GM12878 (cell line): Measurements from ENCODE around the gene PDSS2. TPM values are rescaled to one million over a fixed set of nuclear protein-coding genes. Genes with fewer than 3 reads are reported as not detected.

Experiments
- ATAC-seq: fragments of 200-7000 bp; cut with Tn5 transposase; 3 replicates; pipeline ENCODE4 v1.9.1; 2020; ENCODE audit warnings: mild to moderate bottlenecking, moderate library complexity
- BruUV-seq: library from RNA; stranded (reverse); fragments of 400-500 nt; replicated peaks from 2 replicates; lab custom pipeline; 2021; lab: Mats Ljungman, UMichigan
- CTCF ChIA-PET: fragments of 300-600 bp; sonication (Branson Sonifier 250); formaldehyde crosslinking; extraction: SDS; loops from one replicate; lab custom pipeline; 2021; ENCODE audit warnings: inconsistent platforms; lab: Yijun Ruan, JAX
- POLR2A ChIA-PET: fragments of 350-600 bp; formaldehyde crosslinking; extraction: SDS; loops from one replicate; lab custom pipeline; 2021; ENCODE audit warnings: inconsistent platforms; lab: Charles Lee
- RAD21 ChIA-PET: fragments of 300-600 bp; sonication (Branson Sonifier 250); formaldehyde crosslinking; loops from one replicate; lab custom pipeline; 2023; ENCODE audit warnings: antibody characterized with exemption; ENCODE audit not compliant: unreplicated experiment; lab: Charles Lee
- SMC1A ChIA-PET: fragments of 300-600 bp; sonication (Branson Sonifier 250); formaldehyde crosslinking; loops from one replicate; lab custom pipeline; 2023; ENCODE audit not compliant: unreplicated experiment, uncharacterized antibody; lab: Charles Lee
- DNase-seq: peaks from one replicate; pipeline ENCODE4 v3.0.0-alpha.2; 2011; ENCODE audit warnings: low read depth, low spot score
- FAIRE-seq: peaks from 3 replicates; lab custom pipeline; 2011; peaks lifted over from hg19 to GRCh38; lab: Jason Lieb, UNC
- H2AFZ ChIP-seq: 2 replicates; pipeline ENCODE4 v1.6.0; 2011; ENCODE audit warnings: low read depth, low read length, control low read depth; ENCODE audit not compliant: control insufficient read depth
- H3K27ac ChIP-seq: 2 replicates; pipeline ENCODE4 v1.5.1; 2011; ENCODE audit warnings: control low read depth; ENCODE audit not compliant: control insufficient read depth, insufficient read depth
- H3K27me3 ChIP-seq, 2 experiments: replicated peaks in 1 of 2; 2 replicates each; pipeline versions ENCODE4 v1.6.0 to v1.6.1; 2011; ENCODE audit warnings: low read length in 1 of 2; ENCODE audit not compliant: control insufficient read depth in 2 of 2, insufficient read depth in 2 of 2
- H3K36me3 ChIP-seq, 2 experiments: 2 replicates each; pipeline ENCODE4 v1.5.1; 2011; ENCODE audit warnings: low read length in 1 of 2; ENCODE audit not compliant: control insufficient read depth in 2 of 2, insufficient read depth in 2 of 2
- H3K4me1 ChIP-seq: 2 replicates; pipeline ENCODE4 v1.6.1; 2011; ENCODE audit warnings: mild to moderate bottlenecking, low read length, moderate library complexity, mixed read lengths; ENCODE audit not compliant: control insufficient read depth, insufficient read depth
- H3K4me2 ChIP-seq: 2 replicates; pipeline ENCODE4 v1.6.0; 2011; ENCODE audit warnings: control low read depth; ENCODE audit not compliant: control insufficient read depth, insufficient read depth
- H3K4me3 ChIP-seq: fragments of 200-600 bp; sonication (generic); 2 replicates; pipeline ENCODE4 v1.5.1; 2016
- H3K79me2 ChIP-seq: 2 replicates; pipeline ENCODE4 v1.6.0; 2011; ENCODE audit warnings: low read length; ENCODE audit not compliant: control insufficient read depth, insufficient read depth
- H3K9ac ChIP-seq: 2 replicates; pipeline ENCODE4 v1.8.0; 2011; ENCODE audit warnings: low read length, control low read depth, mixed read lengths; ENCODE audit not compliant: control insufficient read depth, insufficient read depth
- H3K9me3 ChIP-seq: replicated peaks from 3 replicates; pipeline ENCODE4 v1.5.1; 2011; ENCODE audit warnings: mild to moderate bottlenecking, low read length; ENCODE audit not compliant: control insufficient read depth, insufficient read depth
- H4K20me1 ChIP-seq: 2 replicates; pipeline ENCODE4 v1.6.0; 2011; ENCODE audit not compliant: control insufficient read depth, insufficient read depth
- BCL11A ChIP-seq: IDR thresholded peaks from 2 replicates; pipeline ENCODE4 v1.6.1; 2011; ENCODE audit warnings: low read depth, low read length
- BRCA1 ChIP-seq: IDR thresholded peaks from 2 replicates; pipeline ENCODE4 v1.6.1; 2011; ENCODE audit warnings: low read depth, low read length, improper control_type of control experiment
- EED ChIP-seq: sonication (generic); IDR thresholded peaks from 2 replicates; pipeline ENCODE4 v1.6.1; 2016; ENCODE audit warnings: antibody characterized with exemption, low read depth
- GABPA ChIP-seq: IDR thresholded peaks from 2 replicates; pipeline ENCODE4 v1.6.1; 2014; ENCODE audit warnings: antibody characterized with exemption, low read depth, mild to moderate bottlenecking, inconsistent platforms
- HDAC6 ChIP-seq: fragments of 200-600 bp; sonication (generic); IDR thresholded peaks from one replicate; pipeline ENCODE4 v1.8.0; 2017; ENCODE audit warnings: antibody characterized with exemption; ENCODE audit not compliant: unreplicated experiment
- JUND ChIP-seq: IDR thresholded peaks from 2 replicates; pipeline ENCODE4 v1.6.1; 2012; ENCODE audit warnings: low read depth, mild to moderate bottlenecking, low read length, improper control_type of control experiment, moderate library complexity
- KDM1A ChIP-seq: fragments of 200-600 bp; sonication (generic); IDR thresholded peaks from 2 replicates; pipeline ENCODE4 v1.6.1; 2016; ENCODE audit warnings: borderline replicate concordance
- MTA3 ChIP-seq: IDR thresholded peaks from 2 replicates; pipeline ENCODE4 v1.6.1; 2012; ENCODE audit warnings: low read length, inconsistent platforms, borderline replicate concordance
- NR2C1 ChIP-seq: fragments of 450-650 bp; IDR thresholded peaks from 2 replicates; pipeline ENCODE4 v1.6.1; 2017; ENCODE audit warnings: antibody characterized with exemption, mild to moderate bottlenecking, moderate library complexity
- POLR2A ChIP-seq: IDR thresholded peaks from 2 replicates; pipeline ENCODE4 v1.6.1; 2011; ENCODE audit warnings: low read depth, mild to moderate bottlenecking, low read length
- POLR2AphosphoS5 ChIP-seq: IDR thresholded peaks from 2 replicates; pipeline ENCODE4 v1.6.1; 2011; ENCODE audit warnings: mild to moderate bottlenecking, low read length, inconsistent platforms
- SMC3 ChIP-seq: IDR thresholded peaks from 2 replicates; pipeline ENCODE4 v1.6.1; 2011; ENCODE audit warnings: low read length, improper control_type of control experiment, borderline replicate concordance
- TAF1 ChIP-seq: IDR thresholded peaks from 2 replicates; pipeline ENCODE4 v1.6.1; 2011; ENCODE audit warnings: mild to moderate bottlenecking, low read depth, low read length, borderline replicate concordance
- TCF3 ChIP-seq: IDR thresholded peaks from 2 replicates; pipeline ENCODE4 v1.6.1; 2012; ENCODE audit warnings: low read depth, mild to moderate bottlenecking, low read length, borderline replicate concordance; ENCODE audit not compliant: insufficient read depth
- ZBED1 ChIP-seq: IDR thresholded peaks from 2 replicates; pipeline ENCODE4 v1.6.1; 2016; ENCODE audit warnings: borderline replicate concordance
- WGBS: methylation state at CpG from one replicate; pipeline ENCODE4 v1.1.6; 2016; ENCODE audit warnings: low lambda C conversion rate; ENCODE audit not compliant: insufficient replicate concordance, insufficient coverage; ENCODE audit errors: missing lambda C conversion rate; 5-methylcytosine and 5-hydroxymethylcytosine counted together
- in situ Hi-C: fragments of 300-500 bp; cut with MboI; formaldehyde crosslinking; loops from 9 replicates; pipeline ENCODE4 v1.14.3; 2018; ENCODE audit warnings: mixed read lengths
- intact Hi-C: fragments of 100-400 bp; cut with micrococcal nuclease; formaldehyde crosslinking; loops from one replicate; pipeline ENCODE4 v1.14.2; 2022; ENCODE audit not compliant: unreplicated experiment
- polyA plus RNA-seq, 11 experiments: library from polyadenylated mRNA; depleted of rRNA in 4 of 11; unstranded in 6 of 11; stranded (reverse) in 5 of 11; fragments of >200 nt; fragmentation: Nextera tagmentation in 4 of 11; fragmentation: Illumina TruSeq in 1 of 11; extraction: Ambion mirVana in 4 of 11; extraction: Trizol in 1 of 11; gene quantifications; 1 replicate in 1 of 11; 2 replicates in 10 of 11; pipeline versions ENCODE4 v1.2.1 to v1.2.3, GENCODE V29; 2011 to 2016; ENCODE audit warnings: inconsistent platforms in 2 of 11, missing spikeins in 2 of 11, low read depth in 1 of 11
- total RNA-seq, 4 experiments: library from RNA; depleted of rRNA in 3 of 4; stranded (reverse); fragments of >200 nt in 3 of 4; fragmentation: Illumina TruSeq in 1 of 4; extraction: Trizol in 1 of 4; gene quantifications; 2 replicates each; pipeline versions ENCODE4 v1.2.1 to v1.2.3, GENCODE V29; 2013 to 2021
- TF ChIP-seq, protein P1 (sequence below): fragments of 450-650 bp; IDR thresholded peaks from 2 replicates; pipeline ENCODE4 v1.6.1; 2017; ENCODE audit warnings: antibody characterized with exemption, mild to moderate bottlenecking, moderate library complexity
- TF ChIP-seq, protein P2 (sequence below): fragments of 450-650 bp; conservative IDR thresholded peaks from 2 replicates; pipeline ENCODE4 v1.6.1; 2017; ENCODE audit warnings: mild to moderate bottlenecking, moderate library complexity
- TF ChIP-seq, protein P3 (sequence below): IDR thresholded peaks from 2 replicates; pipeline ENCODE4 v1.6.1; 2011; ENCODE audit warnings: borderline replicate concordance, low read depth, mild to moderate bottlenecking, moderate library complexity, low read length; ENCODE audit not compliant: insufficient read depth, poor library complexity, severe bottlenecking

PDSS2 gene
- total and polyA plus RNA-seq, 10 of the 15 experiments (the other 5 are each of a cell fraction or from before 2014, with no cell fraction given), result 7.7 to 15.5 (median 9.6) TPM

DNA sequence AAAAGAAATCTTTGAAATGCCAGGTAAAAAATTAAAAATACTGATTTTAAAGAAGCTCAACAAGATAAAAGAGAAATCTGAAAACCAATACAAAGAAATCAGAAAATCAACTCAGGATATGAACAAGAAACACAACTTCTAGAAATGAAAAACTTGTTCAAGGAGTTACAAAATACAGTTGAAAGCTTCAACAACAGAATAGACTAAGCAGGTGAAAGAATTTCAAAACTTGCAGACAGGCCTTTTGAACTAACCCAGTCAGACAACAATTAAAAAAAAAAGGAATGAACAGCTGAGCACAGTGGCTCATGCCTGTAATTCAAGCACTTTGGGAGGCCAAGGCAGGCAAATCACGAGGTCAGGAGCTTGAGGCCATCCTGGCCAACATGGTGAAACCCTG lies 57.8 kb downstream of the PDSS2 start:
- Histone ChIP-seq H3K4me3 (no peak overlapping the region), H2AFZ (no peak overlapping the region), H3K9ac (no peak overlapping the region), H3K27me3 (no peaks in the 10 kb centered on the region), H3K4me1 (no peaks in the 10 kb centered on the region), H4K20me1 (no peaks in the 10 kb centered on the region), H3K79me2 (no peaks in the 10 kb centered on the region), H3K27ac (no peak overlapping the region), H3K4me2 (no peak overlapping the region), H3K9me3 (peaks cover 5% of the 10 kb centered on the region; the same call in 1 of the 3 replicates), H3K36me3 (no peaks in the 10 kb centered on the region; a peak in 1 of 4 replicates)
- WGBS, result 83% methylated on average over 1 of the region's 1 CpG
- DNase-seq (no peak), ATAC-seq (no peak), FAIRE-seq (no peak)
- no TSS peak for BruUV-seq
- TF ChIP-seq, protein P1, sequence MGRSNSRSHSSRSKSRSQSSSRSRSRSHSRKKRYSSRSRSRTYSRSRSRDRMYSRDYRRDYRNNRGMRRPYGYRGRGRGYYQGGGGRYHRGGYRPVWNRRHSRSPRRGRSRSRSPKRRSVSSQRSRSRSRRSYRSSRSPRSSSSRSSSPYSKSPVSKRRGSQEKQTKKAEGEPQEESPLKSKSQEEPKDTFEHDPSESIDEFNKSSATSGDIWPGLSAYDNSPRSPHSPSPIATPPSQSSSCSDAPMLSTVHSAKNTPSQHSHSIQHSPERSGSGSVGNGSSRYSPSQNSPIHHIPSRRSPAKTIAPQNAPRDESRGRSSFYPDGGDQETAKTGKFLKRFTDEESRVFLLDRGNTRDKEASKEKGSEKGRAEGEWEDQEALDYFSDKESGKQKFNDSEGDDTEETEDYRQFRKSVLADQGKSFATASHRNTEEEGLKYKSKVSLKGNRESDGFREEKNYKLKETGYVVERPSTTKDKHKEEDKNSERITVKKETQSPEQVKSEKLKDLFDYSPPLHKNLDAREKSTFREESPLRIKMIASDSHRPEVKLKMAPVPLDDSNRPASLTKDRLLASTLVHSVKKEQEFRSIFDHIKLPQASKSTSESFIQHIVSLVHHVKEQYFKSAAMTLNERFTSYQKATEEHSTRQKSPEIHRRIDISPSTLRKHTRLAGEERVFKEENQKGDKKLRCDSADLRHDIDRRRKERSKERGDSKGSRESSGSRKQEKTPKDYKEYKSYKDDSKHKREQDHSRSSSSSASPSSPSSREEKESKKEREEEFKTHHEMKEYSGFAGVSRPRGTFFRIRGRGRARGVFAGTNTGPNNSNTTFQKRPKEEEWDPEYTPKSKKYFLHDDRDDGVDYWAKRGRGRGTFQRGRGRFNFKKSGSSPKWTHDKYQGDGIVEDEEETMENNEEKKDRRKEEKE, result no peak
- no peak for TF ChIP-seq POLR2AphosphoS5
- no peak for TF ChIP-seq MTA3
- TF ChIP-seq ZBED1, result no peak
- TF ChIP-seq, protein P2, sequence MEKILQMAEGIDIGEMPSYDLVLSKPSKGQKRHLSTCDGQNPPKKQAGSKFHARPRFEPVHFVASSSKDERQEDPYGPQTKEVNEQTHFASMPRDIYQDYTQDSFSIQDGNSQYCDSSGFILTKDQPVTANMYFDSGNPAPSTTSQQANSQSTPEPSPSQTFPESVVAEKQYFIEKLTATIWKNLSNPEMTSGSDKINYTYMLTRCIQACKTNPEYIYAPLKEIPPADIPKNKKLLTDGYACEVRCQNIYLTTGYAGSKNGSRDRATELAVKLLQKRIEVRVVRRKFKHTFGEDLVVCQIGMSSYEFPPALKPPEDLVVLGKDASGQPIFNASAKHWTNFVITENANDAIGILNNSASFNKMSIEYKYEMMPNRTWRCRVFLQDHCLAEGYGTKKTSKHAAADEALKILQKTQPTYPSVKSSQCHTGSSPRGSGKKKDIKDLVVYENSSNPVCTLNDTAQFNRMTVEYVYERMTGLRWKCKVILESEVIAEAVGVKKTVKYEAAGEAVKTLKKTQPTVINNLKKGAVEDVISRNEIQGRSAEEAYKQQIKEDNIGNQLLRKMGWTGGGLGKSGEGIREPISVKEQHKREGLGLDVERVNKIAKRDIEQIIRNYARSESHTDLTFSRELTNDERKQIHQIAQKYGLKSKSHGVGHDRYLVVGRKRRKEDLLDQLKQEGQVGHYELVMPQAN, result no peak
- TF ChIP-seq JUND, result no peak
- TF ChIP-seq EED, result no peak
- no peak for TF ChIP-seq NR2C1
- no peak for TF ChIP-seq POLR2A
- no peak for TF ChIP-seq KDM1A
- TF ChIP-seq, protein P3, sequence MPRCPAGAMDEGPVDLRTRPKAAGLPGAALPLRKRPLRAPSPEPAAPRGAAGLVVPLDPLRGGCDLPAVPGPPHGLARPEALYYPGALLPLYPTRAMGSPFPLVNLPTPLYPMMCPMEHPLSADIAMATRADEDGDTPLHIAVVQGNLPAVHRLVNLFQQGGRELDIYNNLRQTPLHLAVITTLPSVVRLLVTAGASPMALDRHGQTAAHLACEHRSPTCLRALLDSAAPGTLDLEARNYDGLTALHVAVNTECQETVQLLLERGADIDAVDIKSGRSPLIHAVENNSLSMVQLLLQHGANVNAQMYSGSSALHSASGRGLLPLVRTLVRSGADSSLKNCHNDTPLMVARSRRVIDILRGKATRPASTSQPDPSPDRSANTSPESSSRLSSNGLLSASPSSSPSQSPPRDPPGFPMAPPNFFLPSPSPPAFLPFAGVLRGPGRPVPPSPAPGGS, result no peak
- TF ChIP-seq HDAC6, result no peak
- TF ChIP-seq BRCA1, result no peak
- TF ChIP-seq GABPA, result no peak
- no peak for TF ChIP-seq BCL11A
- no peak for TF ChIP-seq SMC3
- TF ChIP-seq TCF3, result no peak
- no peak for TF ChIP-seq TAF1
- ChIA-PET CTCF (no interaction called here), POLR2A (interaction anchor here (0.5 kb wide), 1 partner anchor 298 kb away, joined by 8 read pairs; no protein-coding TSS in a partner anchor), RAD21 (interaction anchor here (0.7 kb wide), 1 partner anchor 20 kb away, joined by 3 read pairs; no protein-coding TSS in a partner anchor), SMC1A (no interaction called here)
- intact Hi-C loops, result no loop called here
- in situ Hi-C loops, result no loop called here
